H1 (cell line): Measurements from ENCODE around the gene VCPKMT. TPM values are rescaled to one million over a fixed set of nuclear protein-coding genes. Genes with fewer than 3 reads are reported as not detected.

Experiments
- EP300 ChIP-seq, 2 experiments: IDR thresholded peaks; 1 replicate in 1 of 2; 2 replicates in 1 of 2; pipeline ENCODE4 v1.6.1; 2011 to 2012; ENCODE audit warnings: low read depth in 2 of 2, low read length in 2 of 2, mild to moderate bottlenecking in 2 of 2, borderline replicate concordance in 1 of 2, inconsistent platforms in 1 of 2, moderate library complexity in 1 of 2
- MAX ChIP-seq: IDR thresholded peaks from 2 replicates; pipeline ENCODE4 v1.6.1; 2012; ENCODE audit warnings: inconsistent platforms
- POLR2A ChIP-seq, 2 experiments: IDR thresholded peaks; 1 replicate in 1 of 2; 2 replicates in 1 of 2; pipeline ENCODE4 v1.6.1; 2011; ENCODE audit warnings: low read depth in 2 of 2, low read length in 2 of 2, mild to moderate bottlenecking in 2 of 2; ENCODE audit errors: control extremely low read depth in 1 of 2
- SP1 ChIP-seq: IDR thresholded peaks from 2 replicates; pipeline ENCODE4 v1.6.1; 2011; ENCODE audit warnings: low read depth, low read length
- polyA plus RNA-seq, 7 experiments: library from polyadenylated mRNA; depleted of rRNA in 3 of 7; stranded (reverse) in 5 of 7; unstranded in 2 of 7; fragments of >200 nt in 5 of 7; fragments of 200-250 nt in 2 of 7; gene quantifications; 1 replicate in 5 of 7; 2 replicates in 1 of 7; 4 replicates in 1 of 7; pipeline versions ENCODE4 v1.2.1 to v1.2.3, GENCODE V29; 2011 to 2013; ENCODE audit warnings: missing spikeins in 2 of 7, mixed read lengths in 2 of 7
- total RNA-seq: library from RNA; stranded (reverse); fragmentation: NEBNext Ultra II Directional; extraction: Animal tissue kit (Norgen Biotek cat#: 25700); gene quantifications from 2 replicates; pipeline ENCODE4 v1.2.1, GENCODE V29; 2021

Gene VCPKMT
- total and polyA plus RNA-seq, 2 of the 8 experiments (the other 6 are each of a cell fraction or from before 2014, with no cell fraction given): 3.8 to 7.1 TPM

GRCh38 chr14:50061664-50062437, 54.5 kb downstream of the VCPKMT start (continued):
- TF ChIP-seq MAX (no peak), EP300 (IDR thresholded peaks at IDR 0.05; ENCODE audit: borderline replicate concordance in 1 of 2, low read depth in 2 of 2, low read length in 2 of 2) (no peak), SP1 (no peak), POLR2A (IDR thresholded peaks at IDR 0.05; ENCODE audit: control extremely low read depth in 1 of 2, low read depth in 2 of 2, low read length in 2 of 2) (no peak)
- TF ChIP-seq, all 59 proteins: peak for 0
